ENCODE results near the gene CHN2.

DNA sequence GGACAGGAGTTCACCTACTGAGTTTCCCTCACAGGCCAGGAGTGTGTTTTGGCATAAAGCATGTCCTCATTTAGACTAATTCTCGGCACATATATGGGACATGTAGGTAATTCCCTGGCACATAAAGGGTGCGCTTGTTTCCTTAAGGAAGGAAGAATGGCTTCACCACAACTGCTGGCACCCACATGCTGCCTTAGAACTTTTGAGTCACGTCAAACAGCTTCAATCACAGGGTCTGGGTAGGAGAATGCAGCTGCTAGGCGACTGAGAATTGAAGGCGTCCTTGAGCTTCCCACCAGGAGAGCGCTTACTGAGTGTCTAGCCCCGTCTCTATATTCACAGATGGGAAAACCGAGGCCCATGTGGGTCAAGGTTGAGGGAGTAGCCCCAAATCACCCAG lies 146.1 kb downstream of the CHN2 start:
- TF ChIP-seq POLR2A (IDR thresholded peaks at IDR 0.05) = no peak
- TF ChIP-seq, protein P1, sequence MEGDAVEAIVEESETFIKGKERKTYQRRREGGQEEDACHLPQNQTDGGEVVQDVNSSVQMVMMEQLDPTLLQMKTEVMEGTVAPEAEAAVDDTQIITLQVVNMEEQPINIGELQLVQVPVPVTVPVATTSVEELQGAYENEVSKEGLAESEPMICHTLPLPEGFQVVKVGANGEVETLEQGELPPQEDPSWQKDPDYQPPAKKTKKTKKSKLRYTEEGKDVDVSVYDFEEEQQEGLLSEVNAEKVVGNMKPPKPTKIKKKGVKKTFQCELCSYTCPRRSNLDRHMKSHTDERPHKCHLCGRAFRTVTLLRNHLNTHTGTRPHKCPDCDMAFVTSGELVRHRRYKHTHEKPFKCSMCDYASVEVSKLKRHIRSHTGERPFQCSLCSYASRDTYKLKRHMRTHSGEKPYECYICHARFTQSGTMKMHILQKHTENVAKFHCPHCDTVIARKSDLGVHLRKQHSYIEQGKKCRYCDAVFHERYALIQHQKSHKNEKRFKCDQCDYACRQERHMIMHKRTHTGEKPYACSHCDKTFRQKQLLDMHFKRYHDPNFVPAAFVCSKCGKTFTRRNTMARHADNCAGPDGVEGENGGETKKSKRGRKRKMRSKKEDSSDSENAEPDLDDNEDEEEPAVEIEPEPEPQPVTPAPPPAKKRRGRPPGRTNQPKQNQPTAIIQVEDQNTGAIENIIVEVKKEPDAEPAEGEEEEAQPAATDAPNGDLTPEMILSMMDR (IDR thresholded peaks at IDR 0.05) = no peak
- TF ChIP-seq EP300 (IDR thresholded peaks at IDR 0.05) = no peak
- no peak for TF ChIP-seq POLR2AphosphoS5 (IDR thresholded peaks at IDR 0.05)

All from upper lobe of left lung (tissue), 4 donors.